Measurements from ENCODE around the gene LAPTM5.
"Not testable (repeated sequence)": the region's sequence is repeated elsewhere in the genome, so short reads cannot be mapped to it uniquely, and the experiment has no call there.

LAPTM5 gene, protein sequence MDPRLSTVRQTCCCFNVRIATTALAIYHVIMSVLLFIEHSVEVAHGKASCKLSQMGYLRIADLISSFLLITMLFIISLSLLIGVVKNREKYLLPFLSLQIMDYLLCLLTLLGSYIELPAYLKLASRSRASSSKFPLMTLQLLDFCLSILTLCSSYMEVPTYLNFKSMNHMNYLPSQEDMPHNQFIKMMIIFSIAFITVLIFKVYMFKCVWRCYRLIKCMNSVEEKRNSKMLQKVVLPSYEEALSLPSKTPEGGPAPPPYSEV

GRCh38 chr1:30757352-30758120 lies at the start of gene LAPTM5:
TSS of gene LAPTM5 (minus strand) at chr1:30757774. CDS start at chr1:30757745, 29 bp downstream.
- in situ Hi-C loops (cut with MboI; ENCODE audit: low sequenced_read_pairs): no loop called here

DNA sequence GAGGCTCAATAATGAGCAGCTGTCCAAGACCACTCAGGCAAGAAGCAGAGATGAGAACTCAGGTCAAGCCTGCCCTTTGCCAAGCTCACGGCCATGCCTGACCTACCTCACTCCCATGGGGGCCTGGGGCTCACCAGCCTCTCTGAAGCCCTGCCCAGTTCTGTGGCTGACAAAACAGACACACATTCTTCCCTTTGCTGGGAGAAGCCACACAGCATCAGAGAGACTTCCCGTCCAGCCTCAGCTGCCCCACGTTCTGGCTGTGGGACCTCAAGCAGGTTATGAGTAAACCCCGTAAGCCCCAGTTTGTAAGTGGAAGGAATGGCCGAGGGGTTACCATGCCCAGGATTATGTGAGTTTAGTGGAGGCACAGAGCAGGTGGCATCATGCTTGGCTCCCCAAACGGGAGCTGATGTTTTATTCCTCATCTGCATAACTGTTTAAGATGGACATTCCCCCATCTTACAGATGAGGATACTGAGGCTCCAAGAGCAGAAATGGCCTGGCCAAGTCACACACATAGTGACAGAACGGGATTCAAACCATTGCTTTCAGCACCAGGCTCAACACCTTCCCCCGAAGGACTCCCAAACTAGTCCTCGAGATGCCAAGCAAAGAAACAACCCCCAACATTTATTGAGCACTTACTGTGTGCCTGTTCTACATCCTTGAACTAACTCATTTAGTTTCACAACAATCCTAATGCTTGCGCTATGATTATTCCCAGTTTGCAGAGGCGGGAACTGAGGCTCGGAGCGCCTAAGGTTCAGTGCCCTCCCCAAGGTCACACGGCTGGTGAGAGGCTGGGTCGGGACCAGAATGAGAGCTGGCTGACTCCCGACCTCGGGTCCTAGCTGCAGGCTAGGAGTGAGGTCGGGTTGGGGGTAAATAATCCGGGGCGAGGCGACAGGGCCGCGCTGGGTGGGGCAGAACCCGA lies 49.1 kb upstream of the LAPTM5 start:
- in situ Hi-C loops (cut with MboI; ENCODE audit: low sequenced_read_pairs): no loop called here

DNA sequence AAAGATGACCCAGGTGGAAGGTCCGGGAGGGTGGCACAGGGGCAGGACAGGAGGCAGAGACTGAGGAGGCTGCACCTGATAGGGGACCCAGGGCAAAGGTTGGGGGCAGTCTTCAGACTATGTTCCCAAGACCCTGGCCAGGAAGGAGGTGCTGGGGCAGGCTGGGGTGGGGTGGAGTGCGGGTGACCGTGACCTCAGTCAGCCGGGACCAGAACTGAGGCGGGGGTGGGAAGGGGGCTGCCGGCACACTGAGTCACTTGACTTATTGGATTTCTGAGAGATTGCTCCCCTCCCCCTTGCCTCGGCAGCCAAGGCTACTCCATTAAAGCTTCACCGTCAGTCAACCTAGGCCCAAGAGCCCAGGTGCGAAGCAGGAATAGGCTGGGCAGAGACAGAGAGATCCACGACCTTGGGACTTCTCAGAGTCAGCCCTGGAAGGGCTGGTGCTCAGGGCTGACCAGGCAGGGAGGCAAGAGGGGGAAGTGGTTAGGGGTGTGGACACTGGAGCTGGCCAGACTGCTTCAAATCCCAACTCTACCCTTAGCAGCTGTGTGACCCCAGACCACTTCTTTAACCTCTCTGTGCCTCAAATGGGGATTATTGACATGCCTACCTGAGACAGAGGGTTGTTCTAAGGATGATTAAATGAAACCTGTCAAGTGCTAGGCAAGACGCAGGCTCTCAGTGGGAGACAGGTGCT lies 47.9 kb upstream of the LAPTM5 start:
- in situ Hi-C loops (cut with MboI; ENCODE audit: low sequenced_read_pairs): no loop called here

GRCh38 chr1:30804822-30805221 lies 47.2 kb upstream of the LAPTM5 start:
- in situ Hi-C loops (cut with MboI; ENCODE audit: low sequenced_read_pairs): no loop called here

- in situ Hi-C loops (cut with MboI; ENCODE audit: low sequenced_read_pairs): no loop called here
Measured at GRCh38 chr1:30804352-30804751, 46.8 kb upstream of the LAPTM5 start.

GRCh38 chr1:30803562-30803961 lies 46.0 kb upstream of the LAPTM5 start:
- in situ Hi-C loops (cut with MboI; ENCODE audit: low sequenced_read_pairs): no loop called here

DNA sequence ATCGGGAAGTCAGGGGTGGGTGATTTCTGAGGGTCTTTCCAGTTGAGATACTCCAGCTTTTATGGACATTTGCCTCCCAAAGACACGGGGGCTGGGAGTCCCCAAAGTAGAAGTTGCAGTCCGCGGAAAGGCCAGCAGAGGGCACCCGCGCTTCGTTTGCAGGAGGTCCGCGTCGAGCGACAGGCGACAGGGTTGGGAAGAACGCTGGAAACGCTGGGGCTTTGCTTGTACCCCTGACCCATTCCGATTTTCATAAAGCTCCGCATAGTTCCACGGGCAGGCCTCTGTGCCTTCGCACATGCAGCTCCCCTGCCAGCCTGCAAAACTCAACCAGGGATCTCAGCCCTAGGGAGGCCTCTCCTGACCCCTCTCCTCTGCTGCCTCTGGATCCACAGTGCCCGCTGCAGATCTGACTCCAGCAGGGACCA lies 44.2 kb upstream of the LAPTM5 start:
- in situ Hi-C loops (cut with MboI; ENCODE audit: low sequenced_read_pairs): no loop called here

DNA sequence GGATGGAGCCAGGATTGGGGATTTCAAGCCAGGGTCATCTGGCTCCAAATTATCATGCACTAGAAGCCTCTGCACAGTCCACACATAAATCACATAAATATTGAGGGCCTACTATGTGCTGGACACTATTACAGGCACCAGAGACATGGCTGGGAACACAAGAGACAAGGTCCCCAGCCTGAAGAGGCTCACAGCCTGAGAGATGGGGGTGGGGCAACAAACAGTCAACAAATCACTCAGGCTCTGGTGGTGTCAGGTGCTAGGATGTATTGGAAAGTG lies 41.6 kb upstream of the LAPTM5 start:
- in situ Hi-C loops (cut with MboI; ENCODE audit: low sequenced_read_pairs): no loop called here

GRCh38 chr1:30798389-30799232 lies 41.0 kb upstream of the LAPTM5 start:
- in situ Hi-C loops (cut with MboI; ENCODE audit: low sequenced_read_pairs): no loop called here

GRCh38 chr1:30795026-30795425 lies 37.5 kb upstream of the LAPTM5 start:
- in situ Hi-C loops (cut with MboI; ENCODE audit: low sequenced_read_pairs): no loop called here

DNA sequence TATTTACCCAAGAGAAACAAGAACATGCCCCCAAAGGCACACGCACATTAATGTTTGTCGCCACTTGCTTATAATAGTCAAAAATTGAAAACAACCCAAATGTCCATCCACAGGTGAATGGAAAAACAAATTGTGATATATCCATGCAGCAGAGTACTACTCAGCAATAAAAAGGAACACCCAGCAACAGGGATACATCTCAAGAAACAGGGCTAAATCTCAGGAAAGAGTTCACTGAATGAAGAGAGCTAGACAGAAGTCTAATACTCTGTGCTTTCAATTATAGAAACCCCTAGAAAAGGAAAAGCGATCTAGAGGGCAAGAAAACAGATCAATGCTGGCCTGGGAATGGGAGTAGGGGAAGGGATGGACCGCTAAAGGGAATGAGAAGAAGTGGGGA lies 36.7 kb upstream of the LAPTM5 start:
- in situ Hi-C loops (cut with MboI; ENCODE audit: low sequenced_read_pairs): no loop called here

- in situ Hi-C loops (cut with MboI; ENCODE audit: low sequenced_read_pairs): no loop called here
Measured at GRCh38 chr1:30793209-30793608, 35.6 kb upstream of the LAPTM5 start.

GRCh38 chr1:30791868-30792267 lies 34.3 kb upstream of the LAPTM5 start:
- in situ Hi-C loops (cut with MboI; ENCODE audit: low sequenced_read_pairs): no loop called here

DNA sequence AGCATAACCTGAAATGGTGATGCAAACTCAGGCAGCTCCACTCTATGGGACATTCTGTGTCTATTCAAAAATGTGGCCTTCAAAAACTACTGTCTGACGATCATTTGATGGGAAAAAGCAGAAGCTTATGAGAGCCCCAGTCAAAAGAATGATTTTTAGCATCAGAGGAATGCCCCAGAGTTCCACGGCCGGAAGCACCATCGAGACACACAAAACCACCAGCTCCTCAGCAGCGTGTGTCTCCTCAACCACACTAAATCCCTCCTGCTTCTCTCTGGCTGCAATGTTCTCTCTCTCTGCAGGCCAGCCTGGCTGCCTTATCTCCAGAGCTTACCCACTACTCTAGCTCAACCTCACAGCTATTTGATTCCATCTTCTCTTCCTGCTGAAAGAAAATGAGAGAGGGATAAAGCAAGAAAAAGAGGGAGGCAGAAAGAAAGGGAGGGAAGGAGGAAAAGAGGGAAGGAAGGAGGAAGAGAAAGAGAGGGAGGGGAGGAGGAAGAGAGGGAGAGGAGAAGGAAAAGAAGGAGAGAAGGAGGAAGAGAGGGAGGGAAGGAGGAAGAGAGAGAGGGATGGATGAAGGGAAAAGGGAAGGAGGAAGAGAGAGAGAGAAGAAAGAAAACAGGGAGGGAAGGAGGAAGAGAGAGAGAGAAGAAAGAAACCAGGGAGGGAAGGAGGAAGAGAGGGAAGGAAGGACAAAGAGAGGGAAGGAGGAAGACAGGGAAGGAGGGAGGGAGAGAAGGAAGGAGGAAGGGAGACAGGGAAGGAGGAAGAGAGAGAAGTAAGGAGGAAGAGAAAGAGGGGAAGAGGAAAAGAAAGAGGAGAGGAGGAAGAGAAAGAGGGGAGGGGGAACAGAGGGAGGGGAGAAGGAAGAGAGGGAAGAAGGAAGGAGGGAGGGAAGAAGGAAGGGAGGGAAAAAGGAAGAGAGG lies 33.5 kb upstream of the LAPTM5 start:
- in situ Hi-C loops (cut with MboI; ENCODE audit: low sequenced_read_pairs): no loop called here

DNA sequence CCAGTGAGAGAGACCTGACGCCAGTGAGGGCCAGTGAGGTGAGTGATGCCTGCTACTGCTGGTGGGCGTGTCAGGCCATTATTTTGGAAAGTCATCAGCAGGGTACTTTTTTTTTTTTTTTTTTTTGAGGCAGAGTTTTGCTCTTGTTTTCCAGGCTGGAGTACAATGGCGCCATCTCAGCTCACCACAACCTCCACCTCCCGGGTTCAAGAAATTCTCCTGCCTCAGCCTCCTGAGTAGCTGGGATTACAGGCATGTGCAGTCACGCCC lies 32.6 kb upstream of the LAPTM5 start:
- in situ Hi-C loops (cut with MboI; ENCODE audit: low sequenced_read_pairs): not testable (repeated sequence)

GRCh38 chr1:30789388-30790255 lies 32.0 kb upstream of the LAPTM5 start:
- in situ Hi-C loops (cut with MboI; ENCODE audit: low sequenced_read_pairs): loop anchor here (5.0 to 10.0 kb wide), 2 partner anchors 65 to 123 kb away; partner anchors contain the start of gene MATN1

DNA sequence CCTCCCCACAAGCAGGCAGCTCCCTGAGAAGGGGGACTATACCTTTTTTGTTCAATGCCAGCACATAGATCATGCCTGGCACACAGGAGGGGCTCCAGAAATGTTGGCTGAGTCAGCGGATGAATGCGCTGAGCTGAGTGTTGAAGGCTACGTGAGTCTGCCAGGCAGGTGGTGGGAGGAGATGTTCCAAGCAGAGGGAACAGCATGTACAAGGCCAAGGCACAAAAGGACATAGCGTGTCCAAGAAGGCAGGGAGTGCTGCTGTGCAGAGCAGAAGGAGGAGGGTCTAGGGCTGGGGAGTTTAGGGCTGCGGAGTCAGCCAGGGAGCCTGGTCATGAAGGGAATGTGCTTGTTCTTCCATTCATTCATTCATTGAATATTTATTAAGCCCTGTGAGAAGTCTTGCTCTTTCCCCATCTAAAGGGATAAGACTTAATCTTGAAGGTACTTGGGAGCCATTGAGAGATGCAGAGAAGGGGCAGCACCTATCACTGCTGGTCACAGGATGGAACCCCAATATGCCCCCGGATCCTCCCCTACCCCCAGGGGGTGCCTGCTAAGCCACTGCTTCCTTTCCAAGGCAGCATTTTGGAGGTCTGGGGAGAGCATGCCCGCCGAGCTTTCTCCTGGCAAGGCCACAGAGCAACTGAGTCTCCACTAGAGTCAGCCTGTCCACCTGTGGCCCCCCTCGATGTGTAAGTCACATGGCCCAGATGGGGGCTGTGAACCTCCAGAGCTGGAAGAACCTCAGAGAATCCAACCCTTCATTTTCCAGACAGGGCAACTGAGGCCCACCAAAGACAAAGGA lies 31.2 kb upstream of the LAPTM5 start:
- in situ Hi-C loops (cut with MboI; ENCODE audit: low sequenced_read_pairs): loop anchor here (5.0 to 10.0 kb wide), 2 partner anchors 64 to 124 kb away; partner anchors contain the start of gene MATN1

All from HL-60/S4 treated with phorbol 12-myristate 13-acetate at 8.2 ng/mL for 4 days and 3 days (cell line).